ENCODE data around the gene CRYL1.
A peak's percentile ranks its signal among the peaks of the same experiment; 100 is the strongest.

CRYL1 gene

GRCh38 chr13:20526664-20527063 is 1.0 kb upstream of the CRYL1 start:
- no peak for DNase-seq

- no peak for DNase-seq
Measured at GRCh38 chr13:20525144-20525600, 485 bp downstream of the CRYL1 start.

GRCh38 chr13:20521364-20522115 is 4.1 kb downstream of the CRYL1 start:
- peak; percentile 30 for DNase-seq

GRCh38 chr13:20519875-20520274 is 5.8 kb downstream of the CRYL1 start:
- no peak for DNase-seq

- no peak for DNase-seq
Measured at GRCh38 chr13:20518660-20519100, 7.0 kb downstream of the CRYL1 start.

GRCh38 chr13:20514866-20515265 is 10.8 kb downstream of the CRYL1 start:
- no peak for DNase-seq

GRCh38 chr13:20513466-20513995 is 12.1 kb downstream of the CRYL1 start:
- DNase-seq: peak; percentile 14

- DNase-seq: no peak
Measured at GRCh38 chr13:20512042-20512683, 13.5 kb downstream of the CRYL1 start.

- DNase-seq: no peak
Measured at GRCh38 chr13:20506696-20507095, 19.0 kb downstream of the CRYL1 start.

GRCh38 chr13:20505405-20506366 is 20.0 kb downstream of the CRYL1 start:
- DNase-seq: no peak

GRCh38 chr13:20503088-20504083 is 22.3 kb downstream of the CRYL1 start:
- no peak for DNase-seq

GRCh38 chr13:20501592-20501991 is 24.1 kb downstream of the CRYL1 start:
- DNase-seq: no peak

GRCh38 chr13:20501120-20501519 is 24.5 kb downstream of the CRYL1 start:
- peak; percentile 50 for DNase-seq

- no peak for DNase-seq
Measured at GRCh38 chr13:20499986-20500385, 25.7 kb downstream of the CRYL1 start.

GRCh38 chr13:20498659-20499058 is 27.0 kb downstream of the CRYL1 start:
- DNase-seq: no peak

- DNase-seq: no peak
Measured at GRCh38 chr13:20498129-20498528, 27.5 kb downstream of the CRYL1 start.

- no peak for DNase-seq
Measured at GRCh38 chr13:20497006-20497775, 28.5 kb downstream of the CRYL1 start.

GRCh38 chr13:20495087-20496023 is 30.3 kb downstream of the CRYL1 start:
- DNase-seq: peak; percentile 60

- DNase-seq: no peak
Measured at GRCh38 chr13:20494656-20495055, 31.0 kb downstream of the CRYL1 start.

GRCh38 chr13:20492641-20493040 is 33.0 kb downstream of the CRYL1 start:
- DNase-seq: no peak
